ENCODE measurements around the gene DDAH1.

DNA sequence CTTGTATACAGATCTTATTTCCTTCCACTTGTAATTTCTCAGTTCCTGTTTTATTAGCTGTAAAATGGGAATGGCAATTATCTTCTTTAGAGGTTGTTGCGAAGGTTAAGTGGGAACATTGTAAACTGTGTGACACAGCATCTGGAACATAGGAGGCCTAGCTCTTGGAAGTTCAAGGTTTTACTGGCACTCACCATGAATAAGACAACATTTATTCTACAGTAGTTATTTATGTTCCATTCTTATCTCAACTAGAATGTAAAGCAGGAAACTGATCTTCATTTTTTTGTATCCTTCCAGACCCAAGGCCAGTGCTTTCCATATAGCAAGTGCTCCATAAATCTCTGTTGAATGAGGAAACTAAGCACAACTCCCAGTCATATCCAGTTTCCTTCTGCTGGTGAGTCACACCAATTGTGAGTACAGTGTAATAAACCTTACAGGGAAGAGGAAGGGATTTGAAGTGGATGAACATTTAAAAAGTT, 189.9 kb downstream of the DDAH1 start:
- TF ChIP-seq CTCF (IDR thresholded peaks at IDR 0.05) (no peak), EP300 (IDR thresholded peaks at IDR 0.05) (no peak), POLR2A (IDR thresholded peaks at IDR 0.05) (no peak)

All from sigmoid colon (tissue), 4 donors.